Right hindlimb (tissue), 1 donor: ENCODE measurements around the gene UBQLNL.

Experiments used
- DNase-seq: peaks from one replicate; pipeline ENCODE4 v3.0.0-alpha.2; 2018

The UBQLNL gene, protein sequence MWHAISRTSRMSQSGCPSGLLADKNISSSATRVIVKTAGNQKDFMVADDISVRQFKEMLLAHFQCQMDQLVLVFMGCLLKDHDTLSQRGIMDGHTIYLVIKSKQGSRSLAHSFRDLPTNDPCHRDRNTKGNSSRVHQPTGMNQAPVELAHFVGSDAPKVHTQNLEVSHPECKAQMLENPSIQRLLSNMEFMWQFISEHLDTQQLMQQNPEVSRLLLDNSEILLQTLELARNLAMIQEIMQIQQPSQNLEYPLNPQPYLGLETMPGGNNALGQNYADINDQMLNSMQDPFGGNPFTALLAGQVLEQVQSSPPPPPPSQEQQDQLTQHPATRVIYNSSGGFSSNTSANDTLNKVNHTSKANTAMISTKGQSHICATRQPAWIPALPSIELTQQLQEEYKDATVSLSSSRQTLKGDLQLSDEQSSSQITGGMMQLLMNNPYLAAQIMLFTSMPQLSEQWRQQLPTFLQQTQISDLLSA

GRCh38 chr11:5516599-5516998 lies at the start of gene UBQLNL:
Gene UBQLNL (minus strand): TSS chr11:5516699. CDS start chr11:5516441, 258 bp downstream.
- DNase-seq: no peak

DNA sequence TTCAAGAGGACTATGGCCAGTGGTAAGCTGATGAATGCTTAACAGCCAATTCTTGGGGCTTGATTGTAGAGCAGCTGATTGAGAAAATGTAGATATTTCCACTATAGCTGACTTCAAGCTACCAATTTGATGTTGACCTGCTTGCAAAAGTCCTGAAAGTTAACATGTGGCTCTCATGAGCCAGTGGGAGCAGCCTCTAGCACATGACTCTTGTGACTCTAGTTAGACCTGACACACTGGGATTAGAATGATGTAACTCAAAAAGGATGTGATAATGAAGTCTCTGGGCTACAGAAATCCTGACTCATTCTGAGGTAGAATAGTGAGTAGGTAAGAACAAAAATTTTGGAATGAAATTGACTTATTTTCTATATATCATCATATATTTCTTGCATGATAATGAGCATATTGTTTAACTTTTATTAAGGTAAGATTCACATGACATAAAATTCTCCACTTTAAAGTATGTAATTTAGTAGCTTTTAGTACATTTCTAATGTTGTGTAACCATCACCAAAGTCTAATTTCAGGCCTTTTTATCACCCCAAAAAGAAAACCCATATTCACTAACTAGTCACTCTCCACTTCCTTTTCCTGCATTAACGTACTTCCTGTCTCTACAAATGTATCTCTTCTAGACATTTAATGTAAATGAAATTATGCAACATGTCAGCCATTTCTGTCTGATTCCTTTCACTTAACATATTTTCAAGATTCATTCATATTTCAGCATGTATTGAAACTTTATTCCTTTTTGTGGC lies 47.9 kb upstream of the UBQLNL start:
- no peak for DNase-seq

GRCh38 chr11:5557751-5558150 lies 41.3 kb upstream of the UBQLNL start:
- no peak for DNase-seq

DNA sequence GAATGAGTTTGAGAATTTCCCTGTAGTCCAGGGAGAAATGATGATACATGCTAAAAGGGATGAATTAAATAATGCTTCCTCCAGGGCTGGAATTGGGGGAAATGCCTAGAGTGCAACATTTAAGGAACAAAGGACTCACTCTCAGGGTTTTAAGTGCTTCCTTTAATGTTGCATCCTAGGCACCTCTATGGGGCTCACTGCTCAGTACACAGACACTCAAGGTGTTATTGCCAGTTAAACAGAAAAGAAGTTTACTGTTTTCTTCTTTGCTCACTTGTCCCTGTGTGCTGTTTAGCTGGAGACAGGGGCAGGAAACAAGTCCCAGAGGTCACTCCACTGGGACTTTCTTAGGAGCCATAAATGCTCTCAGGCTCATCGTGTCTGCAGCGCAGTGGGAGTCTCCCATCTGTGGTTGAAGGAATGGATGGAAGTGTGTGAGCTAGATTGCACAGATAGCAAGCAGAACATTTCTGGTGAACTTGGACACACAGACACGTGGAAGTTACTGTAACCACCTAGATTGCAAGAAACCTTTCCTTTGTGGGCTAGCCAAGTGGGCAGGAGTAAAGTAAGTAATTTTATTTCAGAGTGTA lies 40.2 kb upstream of the UBQLNL start:
- DNase-seq: no peak

- DNase-seq: no peak
These were observed 36.8 kb upstream of the UBQLNL start for GRCh38 chr11:5553343-5553742.

- no peak for DNase-seq
These were observed 34.1 kb upstream of the UBQLNL start for GRCh38 chr11:5550440-5551095.

- DNase-seq: no peak
These were observed 31.9 kb upstream of the UBQLNL start, which contains the start of gene OR52H1 for GRCh38 chr11:5548440-5548839. Gene OR52H1 (minus strand): TSS chr11:5548540. CDS start chr11:5545505, 3,035 bp downstream.

GRCh38 chr11:5547982-5548381 lies 31.5 kb upstream of the UBQLNL start:
- no peak for DNase-seq

GRCh38 chr11:5546457-5546856 lies 30.0 kb upstream of the UBQLNL start:
- DNase-seq: no peak

GRCh38 chr11:5541427-5541826 lies 24.9 kb upstream of the UBQLNL start:
- DNase-seq: no peak

DNA sequence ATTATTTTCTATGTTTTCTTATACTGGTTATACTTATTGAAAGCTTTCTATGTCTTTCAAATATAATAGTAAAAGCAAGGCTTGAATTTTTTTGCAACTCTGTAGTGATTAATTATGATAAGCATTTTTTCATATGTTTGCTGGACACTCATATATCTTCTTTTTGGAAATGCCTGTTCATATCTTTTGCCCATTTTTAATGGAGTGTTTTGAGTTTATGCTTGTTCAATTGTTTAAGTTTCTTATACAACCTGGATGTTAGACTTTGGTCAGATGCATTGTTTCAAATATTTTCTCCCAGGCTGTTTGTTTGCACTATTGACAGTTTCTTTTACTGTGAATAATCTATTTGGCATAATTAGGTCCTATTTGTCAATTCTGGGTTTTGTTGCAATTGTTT lies 20.0 kb upstream of the UBQLNL start:
- no peak for DNase-seq

- no peak for DNase-seq
These were observed 17.5 kb upstream of the UBQLNL start for GRCh38 chr11:5534046-5534445.

GRCh38 chr11:5531053-5531831 lies 14.7 kb upstream of the UBQLNL start:
- DNase-seq: no peak

DNA sequence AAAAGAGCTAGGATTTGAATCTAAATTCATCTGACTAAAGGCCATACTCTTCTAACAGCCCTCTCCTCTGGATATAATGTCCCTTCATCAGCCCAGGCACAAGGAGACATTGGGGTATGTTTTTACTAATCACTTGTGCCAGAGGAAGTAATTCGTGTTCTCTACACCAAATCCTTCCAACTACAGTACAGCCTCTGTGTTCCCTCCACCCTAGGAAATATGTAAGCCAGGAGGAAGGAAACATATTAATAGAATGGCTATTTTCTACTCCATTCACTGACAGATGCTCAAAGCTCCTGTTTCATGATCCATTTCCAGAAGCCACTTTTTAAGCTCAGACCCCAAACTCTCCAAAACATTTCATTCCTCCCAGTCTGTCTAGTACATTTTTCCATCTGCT lies 12.0 kb upstream of the UBQLNL start:
- no peak for DNase-seq

GRCh38 chr11:5527716-5528115 lies 11.2 kb upstream of the UBQLNL start:
- no peak for DNase-seq

DNA sequence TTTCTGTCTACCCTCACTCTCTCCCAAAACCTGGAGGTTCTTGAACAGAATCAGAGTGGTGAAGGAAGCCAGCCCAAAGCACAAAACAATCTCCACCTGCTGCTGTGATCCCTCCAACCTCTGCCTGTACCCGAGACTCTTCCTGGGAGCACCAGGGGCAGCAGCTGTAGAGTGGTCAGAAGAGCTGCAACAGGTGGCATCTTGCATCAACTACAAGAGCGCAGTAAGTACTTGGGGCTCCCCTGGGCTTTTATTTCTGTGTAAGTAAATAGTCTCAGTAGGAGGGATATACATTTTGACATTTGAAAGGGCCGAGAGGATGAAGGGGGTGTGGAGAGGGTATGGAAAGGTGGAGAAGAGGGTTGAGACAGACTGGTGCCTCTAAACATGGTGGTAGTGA lies 8.3 kb upstream of the UBQLNL start:
- no peak for DNase-seq

DNA sequence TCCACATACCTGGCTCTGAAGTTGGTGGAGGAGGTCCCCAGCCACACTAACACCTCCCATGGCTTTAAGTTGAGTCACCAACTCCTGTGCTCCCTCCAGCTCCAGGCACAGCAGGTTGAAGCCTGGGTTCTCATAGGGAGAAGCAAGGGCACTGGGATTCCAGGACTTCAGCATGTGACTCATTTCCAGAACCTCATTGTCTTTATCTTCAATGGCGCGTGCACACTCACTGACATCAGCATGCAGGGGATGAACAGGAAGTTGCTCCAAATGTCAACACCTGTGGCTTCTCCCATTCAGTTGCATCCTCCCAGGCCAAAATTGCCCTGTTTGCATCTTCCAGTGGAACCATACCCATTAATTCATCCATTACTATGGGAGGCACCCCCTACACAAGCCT lies 5.8 kb upstream of the UBQLNL start:
- no peak for DNase-seq

DNA sequence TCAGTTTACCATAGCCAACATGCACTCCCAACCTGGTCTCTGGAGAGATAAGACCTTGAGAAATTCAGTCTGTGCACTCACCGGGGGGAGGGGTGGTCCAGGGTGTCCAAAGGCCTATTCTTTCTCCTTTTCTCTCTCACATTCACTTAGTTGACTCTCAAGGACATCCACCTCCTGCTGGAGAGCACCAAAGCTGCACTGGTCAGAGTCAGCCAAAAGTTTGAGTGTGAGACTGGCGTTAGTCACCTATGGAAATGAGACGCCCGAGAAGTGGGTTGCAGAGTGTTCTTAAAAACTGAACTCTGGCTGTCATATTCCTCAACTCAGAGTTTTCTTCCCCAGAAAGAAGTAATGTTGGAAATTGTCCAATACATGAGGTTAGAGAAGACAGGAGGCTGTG lies 5.0 kb upstream of the UBQLNL start:
- DNase-seq: no peak

DNA sequence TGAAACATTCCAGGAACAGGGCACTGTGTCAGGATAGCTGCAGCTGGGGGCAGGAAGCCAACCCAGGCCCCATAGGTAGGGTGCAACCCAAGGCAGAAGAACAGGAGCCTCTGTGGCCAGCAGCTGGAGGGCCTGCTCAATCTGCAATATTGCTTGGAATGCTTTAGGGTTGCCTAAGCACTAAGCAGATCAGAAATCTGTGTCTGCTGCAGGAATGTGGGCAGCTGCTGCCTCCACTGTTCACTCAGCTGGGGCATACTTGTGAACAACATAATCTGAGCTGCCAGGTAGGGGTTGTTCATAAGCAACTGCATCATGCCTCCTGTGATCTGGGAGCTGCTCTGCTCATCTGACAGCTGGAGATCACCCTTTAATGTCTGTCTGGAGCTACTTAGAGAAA lies 1.7 kb downstream of the UBQLNL start:
- DNase-seq: no peak

DNA sequence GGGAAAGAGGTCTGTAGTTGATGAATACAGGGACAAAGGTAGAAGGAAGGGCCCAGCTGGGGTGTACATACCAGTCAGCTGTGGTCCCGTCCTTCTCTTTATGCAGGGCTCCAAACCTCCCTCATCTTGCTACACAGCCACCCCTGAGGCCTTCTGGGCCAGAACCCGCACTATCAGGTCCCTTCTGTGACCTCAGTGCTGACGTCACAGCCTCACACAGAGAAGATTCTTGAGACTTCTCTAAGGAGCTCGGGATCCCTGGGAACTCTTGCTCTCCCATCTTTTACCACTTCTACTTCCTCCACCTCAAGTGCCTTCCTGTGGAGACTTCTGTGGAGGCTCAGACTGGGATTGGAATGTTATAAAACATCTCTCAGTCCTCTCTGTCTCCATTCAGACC lies 6.7 kb downstream of the UBQLNL start, which contains the start of gene UBQLN3:
Gene UBQLN3, minus strand, starts transcription at position 155 of the 400 bp plus-strand sequence. CDS start 399 bp downstream, outside the sequence.
- no peak for DNase-seq

GRCh38 chr11:5508605-5509004 lies 7.9 kb downstream of the UBQLNL start:
- DNase-seq: no peak

- peak; percentile 25 for DNase-seq
These were observed 8.6 kb downstream of the UBQLNL start for GRCh38 chr11:5507933-5508305.
